Natural killer cell (primary cell): ENCODE measurements around the gene QSOX1. TPM values are rescaled to one million over a fixed set of nuclear protein-coding genes. Genes with fewer than 3 reads are reported as not detected.

Experiments
- ATAC-seq, 3 donors: fragments of 150-1000 bp in 2 of 3; fragments of 200-7000 bp in 1 of 3; cut with Tn5 transposase; 1 replicate in 1 of 3; 2 replicates in 2 of 3; pipeline ENCODE4 v1.10.0; 2021; ENCODE audit warnings: mild to moderate bottlenecking in 2 of 3, moderate library complexity in 2 of 3
- DNase-seq, 2 donors: peaks; one replicate each; pipeline versions ENCODE4 v3.0.0 to v3.0.0-alpha.2; 2013 to 2021; ENCODE audit warnings: mixed read lengths in 1 of 2
- H3K27ac ChIP-seq: one replicate; pipeline ENCODE4 v1.5.1; 2013; ENCODE audit warnings: mild to moderate bottlenecking, low read length
- H3K27me3 ChIP-seq: one replicate; pipeline ENCODE4 v1.6.1; 2013; ENCODE audit warnings: low read length; ENCODE audit not compliant: control insufficient read depth, insufficient read depth
- H3K36me3 ChIP-seq: one replicate; pipeline ENCODE4 v1.6.1; 2013; ENCODE audit warnings: low read length; ENCODE audit not compliant: control insufficient read depth, insufficient read depth
- H3K4me1 ChIP-seq: one replicate; pipeline ENCODE4 v1.6.1; 2013; ENCODE audit warnings: low read length; ENCODE audit not compliant: control insufficient read depth, insufficient read depth
- H3K4me3 ChIP-seq: one replicate; pipeline ENCODE4 v1.5.1; 2013; ENCODE audit warnings: low read length
- H3K9me3 ChIP-seq: one replicate; pipeline ENCODE4 v1.6.1; 2013; ENCODE audit warnings: low read length; ENCODE audit not compliant: control insufficient read depth, insufficient read depth
- H3K27ac Mint-ChIP-seq, 2 donors: one replicate each; pipeline ENCODE4 v1.8.0; 2022; ENCODE audit warnings: mild to moderate bottlenecking in 2 of 2, mixed read lengths in 2 of 2, moderate library complexity in 1 of 2
- H3K27me3 Mint-ChIP-seq, 2 donors: one replicate each; pipeline ENCODE4 v1.8.0; 2022; ENCODE audit warnings: low read depth in 2 of 2, mixed read lengths in 2 of 2
- H3K36me3 Mint-ChIP-seq: one replicate; pipeline ENCODE4 v1.8.0; 2022; ENCODE audit warnings: mixed read lengths
- H3K4me1 Mint-ChIP-seq, 2 donors: one replicate each; pipeline ENCODE4 v1.8.0; 2022; ENCODE audit warnings: mixed read lengths in 2 of 2
- H3K4me3 Mint-ChIP-seq: one replicate; pipeline ENCODE4 v1.8.0; 2022; ENCODE audit warnings: mild to moderate bottlenecking, moderate library complexity, mixed read lengths
- H3K9me3 Mint-ChIP-seq, 2 donors: one replicate each; pipeline ENCODE4 v1.8.0; 2022; ENCODE audit warnings: mixed read lengths in 2 of 2
- WGBS: methylation state at CpG from one replicate; pipeline ENCODE4 v1.1.7; 2013; ENCODE audit warnings: missing lambda C conversion rate; ENCODE audit not compliant: insufficient coverage; 5-methylcytosine and 5-hydroxymethylcytosine counted together
- intact Hi-C: fragments of 100-400 bp; cut with micrococcal nuclease; formaldehyde crosslinking; loops from one replicate; pipeline ENCODE4 v1.14.2; 2022
- total RNA-seq, 4 donors: library from RNA; stranded (reverse); fragments of 120-200 nt in 1 of 4; gene quantifications; one replicate each; pipeline versions ENCODE4 v1.2.3 to v1.2.4, GENCODE V29; 2013 to 2022
- TF ChIP-seq, protein P1 (sequence below): fragments of 200-600 bp; IDR thresholded peaks from one replicate; pipeline ENCODE4 v1.8.0; 2022; ENCODE audit warnings: antibody characterized with exemption

QSOX1 gene
- total RNA-seq, 3 donors from 2014 or later (not counting 1 experiment from before 2014, with no cell fraction given): 31.0 to 42.7 (median 38.2) TPM

DNA sequence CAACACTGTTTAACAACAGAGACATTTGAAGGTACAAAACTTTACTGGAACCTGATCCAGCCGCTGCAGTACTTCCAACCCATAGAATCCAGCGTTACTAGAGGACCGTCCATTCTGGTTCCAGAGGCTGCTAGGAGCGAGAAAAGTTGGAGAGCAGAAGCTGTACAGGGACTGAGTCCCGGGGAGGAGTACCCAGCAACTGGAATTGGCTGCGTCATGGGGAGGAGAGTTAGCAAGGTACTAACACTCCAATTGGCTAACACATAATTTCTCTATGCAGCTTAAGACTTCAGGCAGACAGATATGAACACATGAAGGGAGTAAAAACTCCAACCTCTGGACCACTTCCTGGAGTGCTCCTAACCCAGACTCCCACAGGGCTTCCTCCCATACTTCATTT, 2.1 kb upstream of the QSOX1 start:
- ATAC-seq (no peak), DNase-seq (no peak)
- Histone ChIP-seq H3K4me3 (no peak overlapping the region), H3K9me3 (no peaks in the 10 kb centered on the region), H3K27me3 (no peaks in the 10 kb centered on the region), H3K4me1 (peaks cover 20% of the 10 kb centered on the region), H3K36me3 (no peaks in the 10 kb centered on the region), H3K27ac (no peak overlapping the region)
- H3K4me3 Mint-ChIP-seq: peak overlapping the region; percentile 15
- intact Hi-C loops: loop anchor here (5.0 to 10.0 kb wide), 2 partner anchors 198 to 270 kb away; partner anchors contain the start of genes CEP350 and TOR1AIP1
- TF ChIP-seq, protein P1, sequence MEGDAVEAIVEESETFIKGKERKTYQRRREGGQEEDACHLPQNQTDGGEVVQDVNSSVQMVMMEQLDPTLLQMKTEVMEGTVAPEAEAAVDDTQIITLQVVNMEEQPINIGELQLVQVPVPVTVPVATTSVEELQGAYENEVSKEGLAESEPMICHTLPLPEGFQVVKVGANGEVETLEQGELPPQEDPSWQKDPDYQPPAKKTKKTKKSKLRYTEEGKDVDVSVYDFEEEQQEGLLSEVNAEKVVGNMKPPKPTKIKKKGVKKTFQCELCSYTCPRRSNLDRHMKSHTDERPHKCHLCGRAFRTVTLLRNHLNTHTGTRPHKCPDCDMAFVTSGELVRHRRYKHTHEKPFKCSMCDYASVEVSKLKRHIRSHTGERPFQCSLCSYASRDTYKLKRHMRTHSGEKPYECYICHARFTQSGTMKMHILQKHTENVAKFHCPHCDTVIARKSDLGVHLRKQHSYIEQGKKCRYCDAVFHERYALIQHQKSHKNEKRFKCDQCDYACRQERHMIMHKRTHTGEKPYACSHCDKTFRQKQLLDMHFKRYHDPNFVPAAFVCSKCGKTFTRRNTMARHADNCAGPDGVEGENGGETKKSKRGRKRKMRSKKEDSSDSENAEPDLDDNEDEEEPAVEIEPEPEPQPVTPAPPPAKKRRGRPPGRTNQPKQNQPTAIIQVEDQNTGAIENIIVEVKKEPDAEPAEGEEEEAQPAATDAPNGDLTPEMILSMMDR: no peak
- H3K27ac Mint-ChIP-seq: no peak overlapping the region
- no peaks in the 10 kb centered on the region for H3K27me3 Mint-ChIP-seq
- no peaks in the 10 kb centered on the region for H3K36me3 Mint-ChIP-seq
- WGBS: 92% methylated on average over 6 of the region's 6 CpGs
- peaks cover 28 to 30% of the 10 kb centered on the region in 2 donors for H3K4me1 Mint-ChIP-seq
- H3K9me3 Mint-ChIP-seq: no peaks in the 10 kb centered on the region

DNA sequence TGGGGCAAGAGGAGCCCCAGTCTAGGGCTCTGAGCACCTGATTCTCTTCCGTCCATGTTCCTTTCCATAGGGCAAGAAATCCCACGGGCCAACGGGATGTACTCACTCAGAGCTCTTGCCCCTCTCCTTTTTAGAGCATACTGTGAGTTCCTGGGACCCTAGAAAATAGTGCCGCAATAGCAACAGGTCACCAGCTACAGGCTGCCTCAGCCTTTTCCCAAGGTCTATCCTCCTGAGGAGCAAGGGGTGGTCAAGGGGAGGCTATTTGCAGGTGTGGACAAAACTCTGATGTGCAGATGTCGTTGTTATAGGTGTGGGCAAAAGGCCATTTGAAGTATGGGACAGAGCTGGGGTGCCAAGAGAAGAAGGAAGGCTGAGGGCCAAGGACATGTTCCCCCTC, 1.6 kb upstream of the QSOX1 start:
- Histone ChIP-seq H3K27ac (no peak overlapping the region), H3K36me3 (no peaks in the 10 kb centered on the region), H3K9me3 (no peaks in the 10 kb centered on the region), H3K27me3 (no peaks in the 10 kb centered on the region), H3K4me1 (peaks cover 20% of the 10 kb centered on the region), H3K4me3 (no peak overlapping the region)
- Mint-ChIP-seq H3K27ac (peak overlapping the region in 1 of 2 donors; percentile 96), H3K36me3 (no peaks in the 10 kb centered on the region), H3K27me3 (no peaks in the 10 kb centered on the region), H3K4me3 (no peak overlapping the region), H3K4me1 (peaks cover 29 to 33% of the 10 kb centered on the region in 2 donors), H3K9me3 (no peaks in the 10 kb centered on the region)
- ATAC-seq (no peak), DNase-seq (no peak)
- intact Hi-C loops: loop anchor here (5.0 to 10.0 kb wide), 2 partner anchors 198 to 271 kb away; partner anchors contain the start of genes CEP350 and TOR1AIP1
- WGBS: 97% methylated on average over 5 of the region's 5 CpGs
- TF ChIP-seq, protein P1: no peak

DNA sequence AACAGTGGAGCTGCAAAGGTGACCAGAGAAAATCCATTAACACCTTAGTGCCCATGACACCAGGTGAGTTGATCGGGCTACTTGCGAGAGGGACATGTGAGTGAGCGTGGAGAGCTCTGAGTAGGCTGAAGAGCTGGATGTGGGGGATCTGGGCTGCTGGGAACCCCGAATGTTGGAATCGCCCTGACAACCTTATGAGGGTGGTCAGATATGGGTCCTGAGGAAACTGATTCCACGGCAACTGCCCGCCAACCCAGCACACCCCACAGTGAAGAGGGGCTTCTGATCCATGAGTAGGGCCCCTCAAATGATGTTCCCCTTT, 705 bp upstream of the QSOX1 start:
- peak overlapping the region; percentile 87 for H3K4me3 Mint-ChIP-seq
- no peaks in the 10 kb centered on the region for H3K27me3 Mint-ChIP-seq
- H3K27ac Mint-ChIP-seq: peak overlapping the region; percentile 68 to 96
- no peaks in the 10 kb centered on the region for H3K27me3 ChIP-seq
- DNase-seq (no peak), ATAC-seq (no peak)
- H3K4me3 ChIP-seq: peak overlapping the region; percentile 71
- intact Hi-C loops: loop anchor here (2.0 to 10.0 kb wide), 3 partner anchors 37 to 272 kb away; partner anchors contain the start of genes CEP350 and TOR1AIP1
- TF ChIP-seq, protein P1: no peak
- no peaks in the 10 kb centered on the region for H3K9me3 Mint-ChIP-seq
- peaks cover 33 to 38% of the 10 kb centered on the region in 2 donors for H3K4me1 Mint-ChIP-seq
- peaks cover 20% of the 10 kb centered on the region for H3K4me1 ChIP-seq
- no peaks in the 10 kb centered on the region for H3K9me3 ChIP-seq
- H3K36me3 Mint-ChIP-seq: no peaks in the 10 kb centered on the region
- H3K36me3 ChIP-seq: no peaks in the 10 kb centered on the region
- 19% methylated on average over 6 of the region's 7 CpGs for WGBS
- peak overlapping the region; percentile 49 for H3K27ac ChIP-seq

DNA sequence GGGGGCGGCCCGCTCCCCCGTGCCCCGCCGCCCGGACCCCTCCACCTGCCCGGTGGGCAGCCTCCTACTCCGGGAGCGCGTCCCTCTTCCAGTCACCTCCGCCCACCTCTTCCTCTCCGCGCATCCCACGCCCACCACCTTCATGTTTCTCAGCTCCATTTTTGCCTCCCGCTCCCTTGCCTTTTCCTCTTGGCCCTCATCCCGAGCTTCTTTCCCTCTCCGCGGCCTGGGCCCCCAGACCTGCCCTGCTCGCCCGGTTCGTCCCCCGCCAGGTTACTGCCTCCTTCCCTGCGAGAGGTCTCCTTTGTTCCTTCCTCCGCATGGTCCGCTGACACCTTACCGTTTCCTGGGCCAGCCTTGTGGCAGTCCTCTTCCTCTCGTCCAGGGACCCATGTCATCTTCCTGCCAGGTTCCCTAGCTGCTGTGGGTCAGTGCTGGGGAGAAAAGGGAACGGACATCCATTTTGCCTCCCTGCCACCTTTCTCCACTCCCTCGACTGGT, 563 bp downstream of the QSOX1 start:
- intact Hi-C loops: loop anchor here (2.0 to 10.0 kb wide), 2 partner anchors 36 to 200 kb away; partner anchors contain the start of gene CEP350
- H3K36me3 Mint-ChIP-seq: no peaks in the 10 kb centered on the region
- TF ChIP-seq, protein P1: no peak
- H3K9me3 Mint-ChIP-seq: no peaks in the 10 kb centered on the region
- Histone ChIP-seq H3K27me3 (no peaks in the 10 kb centered on the region), H3K4me1 (peaks cover 20% of the 10 kb centered on the region), H3K27ac (peak overlapping the region; percentile 49), H3K36me3 (no peaks in the 10 kb centered on the region), H3K9me3 (no peaks in the 10 kb centered on the region), H3K4me3 (peak overlapping the region; percentile 73)
- peak in 1 of 2 donors; percentile 26 for DNase-seq
- WGBS: 2% methylated on average over 27 of the region's 29 CpGs
- peak overlapping the region; percentile 68 to 96 for H3K27ac Mint-ChIP-seq
- H3K4me1 Mint-ChIP-seq: peaks cover 33 to 39% of the 10 kb centered on the region in 2 donors
- H3K27me3 Mint-ChIP-seq: no peaks in the 10 kb centered on the region
- peak overlapping the region; percentile 88 for H3K4me3 Mint-ChIP-seq
- ATAC-seq: no peak
